Muscle of leg (tissue), 11 donors: ENCODE measurements around the gene ATF2. TPM values are rescaled to one million over a fixed set of nuclear protein-coding genes. Genes with fewer than 3 reads are reported as not detected.
A peak's percentile ranks its signal among the peaks of the same experiment; 100 is the strongest.

Source experiments
- DNase-seq: peaks from one replicate; pipeline ENCODE4 v3.0.0; 2013
- H3K27ac ChIP-seq: one replicate; pipeline ENCODE4 v1.5.1; 2013; ENCODE audit warnings: mild to moderate bottlenecking, low read length, control low read depth
- H3K27me3 ChIP-seq: one replicate; pipeline ENCODE4 v1.6.1; 2013; ENCODE audit warnings: low read length; ENCODE audit not compliant: control insufficient read depth, insufficient read depth
- H3K36me3 ChIP-seq: one replicate; pipeline ENCODE4 v1.6.1; 2013; ENCODE audit warnings: low read length; ENCODE audit not compliant: control insufficient read depth, insufficient read depth
- H3K4me1 ChIP-seq: one replicate; pipeline ENCODE4 v1.6.1; 2013; ENCODE audit warnings: low read length; ENCODE audit not compliant: control insufficient read depth, insufficient read depth
- H3K4me3 ChIP-seq: one replicate; pipeline ENCODE4 v1.5.1; 2013; ENCODE audit warnings: low read length, control low read depth
- H3K9me3 ChIP-seq: replicated peaks from 2 replicates; pipeline ENCODE4 v1.6.1; 2013; ENCODE audit warnings: low read depth, low read length; ENCODE audit not compliant: control insufficient read depth
- WGBS: methylation state at CpG from one replicate; pipeline ENCODE4 v1.1.5; 2013; ENCODE audit warnings: missing lambda C conversion rate; ENCODE audit not compliant: insufficient coverage; 5-methylcytosine and 5-hydroxymethylcytosine counted together
- polyA plus RNA-seq, 8 donors: library from polyadenylated mRNA; unstranded; fragments of 120-200 nt; gene quantifications; one replicate each; pipeline versions ENCODE4 v1.2.1 to v1.2.3, GENCODE V29; 2013; ENCODE audit warnings: inconsistent platforms in 1 of 8, low replicate concordance in 1 of 8; ENCODE audit not compliant: insufficient read length in 8 of 8, insufficient read depth in 1 of 8
- total RNA-seq: library from RNA; stranded (reverse); fragments of 120-200 nt; gene quantifications from one replicate; pipeline ENCODE4 v1.2.4, GENCODE V29; 2013

The ATF2 gene
- total and polyA plus RNA-seq, 9 donors = 24.8 to 35.4 (median 31.5) TPM

DNA sequence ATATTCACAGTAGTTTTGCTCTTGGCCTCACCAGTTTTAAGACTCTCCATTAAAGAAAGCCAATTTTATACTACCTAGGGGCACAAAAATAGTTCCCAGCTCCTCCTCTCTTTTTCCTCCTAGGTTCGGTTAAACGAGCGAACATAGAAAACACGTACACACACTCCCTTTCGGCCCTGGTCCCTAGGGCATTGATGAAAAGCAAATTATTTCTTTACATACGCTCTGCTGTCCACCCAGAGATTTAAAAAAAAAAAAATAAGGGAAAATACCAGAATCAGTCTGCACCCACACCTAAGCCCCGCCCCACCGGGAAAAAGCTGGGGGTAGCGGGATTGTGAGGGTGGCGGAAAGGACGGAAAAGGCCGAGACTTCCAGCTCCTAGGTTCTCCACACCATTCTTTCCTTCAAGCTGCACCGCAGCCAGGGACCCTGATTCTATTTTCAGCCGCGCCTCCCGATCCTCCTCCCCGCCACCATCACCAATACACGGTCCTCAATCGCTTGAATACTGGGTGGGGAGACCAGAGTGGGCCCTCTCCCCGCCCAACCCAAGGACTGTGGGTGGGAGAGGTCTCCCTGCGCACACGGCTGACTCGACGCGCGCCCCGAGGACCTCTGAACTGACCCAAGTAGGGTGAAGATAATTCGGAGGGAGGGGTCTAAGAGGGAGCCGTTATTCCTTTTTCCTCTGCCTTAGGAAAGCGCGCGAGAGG is 769 bp downstream of the ATF2 start:
- H3K4me1 ChIP-seq = no peaks in the 10 kb centered on the region
- no peaks in the 10 kb centered on the region for H3K27me3 ChIP-seq
- no peaks in the 10 kb centered on the region for H3K9me3 ChIP-seq
- DNase-seq = peak; percentile 82
- WGBS = under 1% methylated on average over 12 of the region's 32 CpGs
- H3K27ac ChIP-seq = peak overlapping the region; percentile 99
- H3K36me3 ChIP-seq = no peaks in the 10 kb centered on the region
- H3K4me3 ChIP-seq = peak overlapping the region; percentile 99

DNA sequence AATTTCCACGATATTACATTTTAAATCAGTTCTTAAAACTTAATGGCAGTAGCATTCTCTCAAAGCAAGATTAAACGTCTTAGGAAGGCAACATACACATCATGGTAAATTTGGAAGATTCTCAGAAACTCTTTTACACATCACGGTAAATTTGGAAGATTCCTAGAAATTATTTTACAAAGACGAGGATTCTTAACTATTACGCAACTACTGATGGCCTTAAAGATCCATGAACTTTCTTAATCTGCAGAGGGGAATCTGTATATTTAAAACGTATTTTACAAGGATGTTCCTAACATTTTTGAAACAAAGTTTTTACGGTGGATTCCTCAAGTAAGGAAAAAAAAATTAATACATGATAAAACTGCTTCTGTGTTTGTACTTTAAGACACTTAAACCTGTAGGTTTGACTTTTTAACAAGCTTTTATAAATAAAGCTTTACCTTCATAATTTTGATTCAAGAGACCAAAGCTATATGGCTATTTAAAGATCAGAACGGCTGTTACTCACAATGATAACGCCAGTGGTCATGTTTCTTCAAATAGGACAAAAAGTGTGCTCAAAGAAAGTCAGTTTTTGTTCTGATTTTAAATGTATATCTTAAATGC is 1.7 kb downstream of the ATF2 start:
- Histone ChIP-seq H3K27me3 (no peaks in the 10 kb centered on the region), H3K36me3 (no peaks in the 10 kb centered on the region), H3K4me1 (no peaks in the 10 kb centered on the region), H3K9me3 (no peaks in the 10 kb centered on the region), H3K27ac (peak overlapping the region; percentile 99), H3K4me3 (peak overlapping the region; percentile 99)
- DNase-seq = no peak
- no CpG with 5 or more reads among the region's 9 CpGs for WGBS

DNA sequence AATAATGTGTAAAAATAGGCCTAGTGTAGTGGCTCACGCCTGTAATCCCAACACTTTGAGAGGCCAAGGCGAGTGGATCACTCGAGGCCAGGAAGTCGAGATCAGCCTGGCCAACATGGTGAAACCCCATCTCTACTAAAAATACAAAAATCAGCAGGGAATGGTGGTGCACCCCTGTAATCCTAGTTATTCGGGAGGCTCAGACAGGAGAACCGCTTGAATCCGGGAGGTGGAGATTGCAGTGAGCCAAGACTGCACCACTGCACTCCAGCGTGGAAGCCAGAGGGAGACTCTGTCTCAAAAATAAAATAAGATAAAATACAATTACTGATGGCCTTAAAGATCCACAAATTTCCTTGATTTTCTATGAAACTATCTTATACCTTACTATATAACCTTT is 3.8 kb downstream of the ATF2 start:
- Histone ChIP-seq H3K27me3 (no peaks in the 10 kb centered on the region), H3K36me3 (no peaks in the 10 kb centered on the region), H3K9me3 (no peaks in the 10 kb centered on the region), H3K27ac (no peak overlapping the region), H3K4me1 (no peaks in the 10 kb centered on the region), H3K4me3 (no peak overlapping the region)
- WGBS = 100% methylated on average over 2 of the region's 8 CpGs
- no peak for DNase-seq

DNA sequence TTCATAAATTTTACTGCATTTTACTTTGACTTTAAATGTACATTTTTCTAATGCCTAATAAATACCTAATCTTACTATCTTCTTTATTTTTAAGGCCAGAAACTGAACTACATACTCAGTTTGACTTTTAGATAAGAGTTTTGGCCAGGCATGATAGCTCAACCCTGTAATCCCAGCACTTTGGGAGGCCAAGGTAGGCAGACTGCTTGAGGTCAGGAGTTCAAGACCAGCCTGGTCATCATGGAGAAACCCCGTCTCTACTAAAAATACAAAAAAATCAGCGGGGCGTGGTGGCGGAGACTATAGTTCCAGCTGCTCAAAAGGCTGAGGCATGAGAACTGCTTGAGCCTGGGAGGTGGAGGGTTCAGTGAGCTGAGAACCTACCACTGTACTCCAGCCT is 9.1 kb downstream of the ATF2 start:
- Histone ChIP-seq H3K9me3 (no peaks in the 10 kb centered on the region), H3K36me3 (peaks cover 5% of the 10 kb centered on the region), H3K27me3 (no peaks in the 10 kb centered on the region), H3K4me1 (no peaks in the 10 kb centered on the region), H3K27ac (no peak overlapping the region), H3K4me3 (no peak overlapping the region)
- no peak for DNase-seq
- WGBS = no CpG with 5 or more reads among the region's 4 CpGs

DNA sequence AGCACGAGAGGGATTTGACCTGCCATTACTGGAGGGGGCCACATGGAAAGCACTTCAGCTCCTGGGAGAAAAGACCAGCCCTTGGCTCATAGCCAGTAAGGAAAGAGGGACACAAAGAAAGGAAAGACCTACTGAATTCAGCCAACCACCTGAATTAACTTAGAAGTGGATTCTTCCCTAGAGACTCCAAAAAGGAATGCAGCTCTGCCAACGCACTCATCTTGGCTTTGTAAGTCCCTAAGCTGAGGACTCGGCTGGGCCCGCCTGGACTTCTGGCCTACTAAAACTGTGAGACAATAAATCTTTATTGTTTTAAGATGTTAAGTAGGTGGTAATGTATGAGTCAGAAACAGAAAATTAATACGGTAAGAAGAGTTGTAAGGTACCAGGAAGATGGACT is 11.5 kb downstream of the ATF2 start:
- no peak overlapping the region for H3K4me3 ChIP-seq
- H3K4me1 ChIP-seq = no peaks in the 10 kb centered on the region
- peaks cover 5% of the 10 kb centered on the region for H3K36me3 ChIP-seq
- H3K9me3 ChIP-seq = no peaks in the 10 kb centered on the region
- DNase-seq = peak; percentile 9
- WGBS = 64% methylated on average over 1 of the region's 5 CpGs
- no peak overlapping the region for H3K27ac ChIP-seq
- no peaks in the 10 kb centered on the region for H3K27me3 ChIP-seq

DNA sequence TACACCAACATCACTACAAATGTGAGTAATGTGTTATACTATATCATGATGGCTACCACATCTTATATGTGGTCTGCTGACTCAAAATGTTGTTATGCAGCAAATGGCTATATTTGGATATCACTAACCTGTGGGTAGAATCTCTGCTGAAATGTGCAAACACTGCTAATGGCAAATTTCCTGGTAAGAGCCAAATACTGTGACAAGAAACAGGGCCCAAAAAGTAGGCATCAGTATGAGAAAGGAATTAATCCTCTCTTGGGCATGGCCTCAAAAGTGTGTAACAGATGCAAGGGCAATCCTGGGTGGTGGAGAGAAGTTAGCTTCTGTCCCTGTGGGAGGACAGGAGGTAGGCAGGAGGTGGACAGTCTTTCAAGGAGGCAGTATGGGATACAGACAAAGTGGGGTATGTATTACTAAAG is 13.3 kb downstream of the ATF2 start:
- DNase-seq = no peak

DNA sequence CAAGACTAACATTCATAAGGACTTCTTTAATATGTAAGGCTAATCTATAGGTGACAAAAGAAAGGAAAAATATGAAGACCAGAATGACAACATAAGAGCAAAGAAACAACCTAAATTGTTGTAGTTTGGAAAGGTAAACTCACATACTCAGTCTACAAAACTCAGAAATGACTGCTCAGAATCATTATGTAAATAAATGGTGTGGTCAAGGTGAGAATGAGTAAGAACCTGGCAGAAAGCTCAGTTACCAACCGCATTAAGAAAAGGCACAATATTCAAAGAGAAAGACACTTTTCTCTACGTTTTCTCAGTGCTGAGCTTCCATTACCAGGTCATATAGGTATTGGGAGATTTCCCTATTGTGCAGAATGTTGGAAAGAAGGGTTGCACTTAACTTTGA is 15.8 kb downstream of the ATF2 start:
- Histone ChIP-seq H3K4me3 (no peak overlapping the region), H3K4me1 (no peaks in the 10 kb centered on the region), H3K9me3 (no peaks in the 10 kb centered on the region), H3K27ac (no peak overlapping the region), H3K36me3 (peaks cover 9% of the 10 kb centered on the region), H3K27me3 (no peaks in the 10 kb centered on the region)
- no CpG with 5 or more reads among the region's 2 CpGs for WGBS
- DNase-seq = no peak

More for the DNA sequence above, 13.3 kb downstream of the ATF2 start:
- peaks cover 7% of the 10 kb centered on the region for H3K36me3 ChIP-seq
- H3K27ac ChIP-seq = no peak overlapping the region
- no peaks in the 10 kb centered on the region for H3K27me3 ChIP-seq
- H3K4me3 ChIP-seq = no peak overlapping the region
- H3K9me3 ChIP-seq = no peaks in the 10 kb centered on the region
- H3K4me1 ChIP-seq = no peaks in the 10 kb centered on the region

DNA sequence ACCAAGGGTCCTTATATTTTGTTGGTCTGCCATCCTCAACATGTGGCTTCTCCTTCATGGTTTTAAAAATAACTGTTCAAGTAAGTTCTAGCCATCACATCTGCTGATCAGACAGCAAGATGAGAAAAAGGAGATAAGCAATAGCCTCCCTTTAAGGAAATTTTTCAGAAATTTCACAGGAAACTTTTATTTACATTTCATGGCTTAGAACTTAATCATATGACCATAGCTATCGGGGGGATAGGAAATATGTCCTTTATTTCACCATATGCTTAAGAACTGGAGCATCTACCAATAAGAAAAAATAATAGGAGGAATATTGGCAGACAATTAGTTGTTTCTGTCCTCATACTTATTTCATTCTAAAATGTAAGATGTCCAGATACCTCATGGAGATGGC is 16.2 kb downstream of the ATF2 start:
- DNase-seq = no peak
- peaks cover 9% of the 10 kb centered on the region for H3K36me3 ChIP-seq
- no CpG with 5 or more reads among the region's 1 CpG for WGBS
- H3K9me3 ChIP-seq = no peaks in the 10 kb centered on the region
- H3K4me1 ChIP-seq = no peaks in the 10 kb centered on the region
- no peak overlapping the region for H3K27ac ChIP-seq
- no peaks in the 10 kb centered on the region for H3K27me3 ChIP-seq
- H3K4me3 ChIP-seq = no peak overlapping the region

DNA sequence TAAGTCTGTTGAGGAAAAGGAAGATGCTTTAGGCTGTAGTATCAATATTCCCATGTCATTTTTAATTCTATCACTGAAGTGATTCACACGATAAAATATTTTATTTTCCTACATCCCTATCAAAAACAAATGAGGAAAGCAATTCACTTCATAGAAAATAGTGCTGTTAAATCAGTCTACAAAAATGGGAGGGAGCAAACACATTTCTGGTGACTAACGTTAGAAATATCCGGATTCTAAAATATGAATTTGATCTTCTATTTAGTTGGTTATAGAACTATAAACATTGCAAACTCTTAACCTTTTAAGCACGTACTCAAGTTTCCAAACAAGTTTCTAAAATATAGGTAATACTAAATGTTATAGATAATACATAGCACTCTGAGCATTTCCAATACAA is 20.8 kb downstream of the ATF2 start:
- H3K36me3 ChIP-seq = peaks cover 11% of the 10 kb centered on the region
- H3K9me3 ChIP-seq = no peaks in the 10 kb centered on the region
- no peaks in the 10 kb centered on the region for H3K4me1 ChIP-seq
- no peak overlapping the region for H3K27ac ChIP-seq
- no peak overlapping the region for H3K4me3 ChIP-seq
- no peaks in the 10 kb centered on the region for H3K27me3 ChIP-seq
- no CpG with 5 or more reads among the region's 4 CpGs for whole genome bisulfite sequencing
- no peak for DNase-seq

DNA sequence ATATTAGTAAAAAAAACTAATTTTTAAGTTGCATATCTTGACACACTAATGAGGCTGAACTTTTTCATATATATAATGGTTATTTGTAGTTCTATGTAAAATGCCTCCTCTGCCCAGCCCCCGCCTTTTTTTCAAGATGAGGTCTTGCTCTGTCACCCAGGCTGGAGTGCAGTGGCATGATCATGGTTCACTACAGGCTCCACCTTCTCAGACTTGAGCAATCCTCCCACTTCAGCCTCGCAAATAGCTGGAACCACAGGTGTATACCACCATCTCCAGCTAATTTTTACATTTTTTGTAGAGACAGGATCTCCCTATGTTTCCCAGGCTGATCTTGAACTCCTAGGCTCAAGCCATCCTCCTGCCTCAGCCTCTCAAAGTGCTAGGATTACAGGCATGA is 24.3 kb downstream of the ATF2 start:
- 96% methylated on average over 2 of the region's 2 CpGs for WGBS
- Histone ChIP-seq H3K4me3 (no peak overlapping the region), H3K36me3 (peaks cover 7% of the 10 kb centered on the region), H3K27me3 (no peaks in the 10 kb centered on the region), H3K4me1 (no peaks in the 10 kb centered on the region), H3K27ac (no peak overlapping the region), H3K9me3 (no peaks in the 10 kb centered on the region)
- no peak for DNase-seq
